HepG2 (cell line): Measurements from ENCODE around the gene PBX2. TPM values are rescaled to one million over a fixed set of nuclear protein-coding genes. Genes with fewer than 3 reads are reported as not detected.
A peak's percentile ranks its signal among the peaks of the same experiment; 100 is the strongest.

Source experiments
- ATAC-seq: fragments of 200-7000 bp; cut with Tn5 transposase; 3 replicates; pipeline ENCODE4 v1.9.1; 2020; ENCODE audit warnings: mild to moderate bottlenecking, moderate library complexity
- BruUV-seq: library from RNA; stranded (reverse); fragments of 400-500 nt; replicated peaks from 2 replicates; lab custom pipeline; 2021; lab: Mats Ljungman, UMichigan
- CTCF ChIA-PET: fragments of 300-600 bp; formaldehyde crosslinking; extraction: SDS; loops from one replicate; lab custom pipeline; 2021; ENCODE audit warnings: low total read pairs, inconsistent platforms, low intra/inter-chr PET ratio; lab: Yijun Ruan, JAX
- POLR2A ChIA-PET: fragments of 350-600 bp; sonication (Branson Sonifier 250); formaldehyde crosslinking; loops from one replicate; lab custom pipeline; 2020; ENCODE audit warnings: antibody characterized with exemption, inconsistent platforms; lab: Yijun Ruan, JAX
- DNase-seq: peaks from one replicate; pipeline ENCODE4 v3.0.0-alpha.2; 2015; ENCODE audit warnings: low spot score
- FAIRE-seq: peaks from 3 replicates; lab custom pipeline; 2011; peaks lifted over from hg19 to GRCh38; lab: Jason Lieb, UNC
- H2AFZ ChIP-seq: one replicate; pipeline ENCODE4 v1.6.1; 2011; ENCODE audit warnings: low read length, inconsistent platforms
- H3K27ac ChIP-seq: fragments of 300-600 bp; 3 replicates; pipeline ENCODE4 v1.8.0; 2011; ENCODE audit warnings: mixed run types, mild to moderate bottlenecking, mixed read lengths, low read length, inconsistent platforms; ENCODE audit not compliant: insufficient read depth; ENCODE audit errors: extremely low read length
- H3K27me3 ChIP-seq, 2 experiments: fragments of 200-600 bp in 1 of 2; 2 replicates in 1 of 2; 3 replicates in 1 of 2; pipeline versions ENCODE4 v1.6.0 to v1.8.0; 2011; ENCODE audit warnings: low read length in 2 of 2, mild to moderate bottlenecking in 2 of 2, moderate library complexity in 2 of 2, inconsistent platforms in 1 of 2; ENCODE audit not compliant: insufficient read depth in 2 of 2, control insufficient read depth in 1 of 2
- H3K36me3 ChIP-seq, 2 experiments: fragments of 200-600 bp in 1 of 2; replicated peaks in 1 of 2; 2 replicates in 1 of 2; 3 replicates in 1 of 2; pipeline versions ENCODE4 v1.5.1 to v1.8.0; 2011; ENCODE audit warnings: low read length in 2 of 2, inconsistent platforms in 1 of 2; ENCODE audit not compliant: insufficient read depth in 2 of 2, control insufficient read depth in 1 of 2
- H3K4me1 ChIP-seq: 2 replicates; pipeline ENCODE4 v1.5.1; 2012; ENCODE audit warnings: low read length, inconsistent platforms; ENCODE audit not compliant: insufficient read depth
- H3K4me2 ChIP-seq: 2 replicates; pipeline ENCODE4 v1.6.0; 2011; ENCODE audit warnings: low read depth, low read length, inconsistent platforms
- H3K4me3 ChIP-seq, 3 experiments: fragments of 200-600 bp in 1 of 3; sonication (generic), shearing (Covaris generic) in 1 of 3; replicated peaks in 1 of 3; 2 replicates each; pipeline ENCODE4 v1.5.1; 2011 to 2016; ENCODE audit warnings: low read length in 3 of 3, inconsistent platforms in 2 of 3, low read depth in 2 of 3, mild to moderate bottlenecking in 2 of 3, control low read depth in 1 of 3, mixed read lengths in 1 of 3; ENCODE audit not compliant: insufficient read depth in 1 of 3
- H3K79me2 ChIP-seq: one replicate; pipeline ENCODE4 v1.6.1; 2011; ENCODE audit warnings: low read length, inconsistent platforms; ENCODE audit not compliant: insufficient read depth
- H3K9ac ChIP-seq: 2 replicates; pipeline ENCODE4 v1.6.0; 2011; ENCODE audit warnings: mild to moderate bottlenecking, low read depth, low read length, inconsistent platforms; ENCODE audit not compliant: insufficient read depth
- H3K9me3 ChIP-seq: 2 replicates; pipeline ENCODE4 v1.5.1; 2012; ENCODE audit warnings: mild to moderate bottlenecking, low read length
- H4K20me1 ChIP-seq: 2 replicates; pipeline ENCODE4 v1.6.0; 2011; ENCODE audit warnings: inconsistent platforms, mild to moderate bottlenecking, low read length, moderate library complexity; ENCODE audit not compliant: insufficient read depth
- BORCS8-MEF2B ChIP-seq: sonication (generic); formaldehyde crosslinking; IDR thresholded peaks from 2 replicates; pipeline ENCODE4 v1.8.0; 2022; ENCODE audit warnings: mild to moderate bottlenecking, missing genetic modification reagents
- CREB1 ChIP-seq, 2 experiments: fragments of 450-650 bp in 1 of 2; IDR thresholded peaks; 2 replicates each; pipeline ENCODE4 v1.6.1; 2016 to 2017; ENCODE audit warnings: control low read depth in 1 of 2, mild to moderate bottlenecking in 1 of 2, missing compliant biosample characterization in 1 of 2, missing genetic modification characterization in 1 of 2
- HCFC1 ChIP-seq: fragments of 150-350 bp; IDR thresholded peaks from 2 replicates; pipeline ENCODE4 v1.6.1; 2014; ENCODE audit warnings: low read depth, low read length
- KDM2A ChIP-seq: sonication (generic); formaldehyde crosslinking; IDR thresholded peaks from 2 replicates; pipeline ENCODE4 v1.4.0; 2020; ENCODE audit warnings: low read depth, missing genetic modification reagents, borderline replicate concordance
- KLF6 ChIP-seq: IDR thresholded peaks from 2 replicates; pipeline ENCODE4 v1.8.0; 2016; ENCODE audit warnings: missing biosample characterization, missing genetic modification reagents
- MIXL1 ChIP-seq: IDR thresholded peaks from 2 replicates; pipeline ENCODE4 v1.6.1; 2016
- NCOR1 ChIP-seq: fragments of 200-600 bp; sonication (generic); IDR thresholded peaks from 2 replicates; pipeline ENCODE4 v1.7.0; 2017; ENCODE audit warnings: antibody characterized with exemption, low read length, borderline replicate concordance
- THYN1 ChIP-seq: sonication (generic); formaldehyde crosslinking; IDR thresholded peaks from 2 replicates; pipeline ENCODE4 v1.8.1; 2023; ENCODE audit warnings: low read depth, mild to moderate bottlenecking, moderate library complexity, missing genetic modification reagents, borderline replicate concordance
- TP53 ChIP-seq: sonication (generic); formaldehyde crosslinking; conservative IDR thresholded peaks from 2 replicates; pipeline ENCODE4 v1.4.0; 2020; ENCODE audit warnings: missing genetic modification reagents
- ZBTB20 ChIP-seq: sonication (generic); formaldehyde crosslinking; IDR thresholded peaks from 2 replicates; pipeline ENCODE4 v1.8.1; 2023; ENCODE audit warnings: missing genetic modification reagents, low read depth, mild to moderate bottlenecking, borderline replicate concordance
- ZFP41 ChIP-seq: sonication (generic); formaldehyde crosslinking; IDR thresholded peaks from 2 replicates; pipeline ENCODE4 v1.4.0; 2020; ENCODE audit warnings: mild to moderate bottlenecking, missing genetic modification reagents, borderline replicate concordance
- ZNF207 ChIP-seq: fragments of 450-650 bp; IDR thresholded peaks from 2 replicates; pipeline ENCODE4 v1.6.1; 2016; ENCODE audit warnings: antibody characterized with exemption, borderline replicate concordance
- ZNF557 ChIP-seq: sonication (generic); formaldehyde crosslinking; IDR thresholded peaks from 2 replicates; pipeline ENCODE4 v1.4.0; 2020; ENCODE audit warnings: missing genetic modification reagents
- ZNF615 ChIP-seq: sonication (generic); formaldehyde crosslinking; IDR thresholded peaks from 2 replicates; pipeline ENCODE4 v1.5.0; 2020; ENCODE audit warnings: mild to moderate bottlenecking, missing genetic modification reagents, borderline replicate concordance
- WGBS: methylation state at CpG from one replicate; pipeline ENCODE4 v1.1.6; 2017; ENCODE audit warnings: low lambda C conversion rate; 5-methylcytosine and 5-hydroxymethylcytosine counted together
- in situ Hi-C: cut with HindIII; loops from 2 replicates; pipeline ENCODE4 v1.10.0; 2017; ENCODE audit warnings: low pct_unique_long_range_greater_than_20kb; ENCODE audit not compliant: extremely low pct_ligation_motif_present
- intact Hi-C: fragments of 100-400 bp; cut with micrococcal nuclease; formaldehyde crosslinking; loops from one replicate; pipeline ENCODE4 v1.10.0; 2022; ENCODE audit not compliant: unreplicated experiment
- polyA plus RNA-seq, 8 experiments: library from polyadenylated mRNA; depleted of rRNA in 3 of 8; stranded (reverse) in 7 of 8; unstranded in 1 of 8; fragments of >200 nt; fragmentation: Illumina TruSeq in 4 of 8; extraction: Trizol in 4 of 8; gene quantifications; 2 replicates each; pipeline versions ENCODE4 v1.2.1 to v1.2.3, GENCODE V29; 2011 to 2016; ENCODE audit warnings: low read depth in 4 of 8, missing spikeins in 1 of 8, mixed read lengths in 1 of 8; ENCODE audit not compliant: insufficient read depth in 1 of 8
- total RNA-seq, 5 experiments: library from RNA; depleted of rRNA; stranded (reverse); fragments of >200 nt; fragmentation: Illumina TruSeq; extraction: Trizol; gene quantifications; 2 replicates each; pipeline ENCODE4 v1.2.3, GENCODE V29; 2016; ENCODE audit warnings: low read depth in 1 of 5
- TF ChIP-seq, protein P1 (sequence below): sonication (generic); formaldehyde crosslinking; IDR thresholded peaks from 2 replicates; pipeline ENCODE4 v1.5.1; 2020; ENCODE audit warnings: mild to moderate bottlenecking, moderate library complexity, missing genetic modification reagents
- TF ChIP-seq, protein P2 (sequence below): sonication (generic); formaldehyde crosslinking; IDR thresholded peaks from 2 replicates; pipeline ENCODE4 v1.8.0; 2022; ENCODE audit warnings: low read depth, missing genetic modification reagents
- TF ChIP-seq, protein P3 (sequence below): IDR thresholded peaks from 2 replicates; pipeline ENCODE4 v1.6.1; 2012; ENCODE audit warnings: low read depth, low read length, improper control_type of control experiment
- TF ChIP-seq, protein P4 (sequence below): sonication (generic); formaldehyde crosslinking; IDR thresholded peaks from 2 replicates; pipeline ENCODE4 v1.8.0; 2022; ENCODE audit warnings: mild to moderate bottlenecking, missing genetic modification reagents; ENCODE audit not compliant: insufficient replicate concordance

Gene PBX2
- total and polyA plus RNA-seq, 2 of the 13 experiments (the other 11 are each of a cell fraction or from before 2014, with no cell fraction given): 42.3 to 77.8 TPM

DNA sequence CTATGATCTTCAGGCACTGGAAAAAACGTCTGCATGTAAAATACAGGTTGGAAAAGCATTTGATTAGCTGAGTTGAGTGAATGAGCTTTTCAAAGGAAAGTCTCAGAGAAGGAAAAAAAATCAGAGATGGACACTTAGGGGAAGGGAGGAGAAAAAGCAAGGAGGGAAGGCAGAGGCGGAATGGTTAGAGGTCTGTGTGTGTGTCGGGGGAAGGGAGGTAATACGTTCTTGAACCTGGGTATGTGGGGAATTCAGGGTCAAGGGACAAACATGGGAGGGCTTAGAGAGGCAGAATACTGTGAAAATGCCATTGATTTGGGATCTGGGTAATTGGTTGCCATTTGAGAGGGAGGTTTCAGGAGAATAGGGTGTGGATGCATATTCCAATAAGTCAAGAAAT is 43.3 kb downstream of the PBX2 start:
- Histone ChIP-seq H3K27me3 (peaks cover 0 to 5% of the 10 kb centered on the region in 2 experiments; a peak in 1 of 5 replicates), H3K27ac (no peak overlapping the region), H3K9ac (no peak overlapping the region), H4K20me1 (no peaks in the 10 kb centered on the region), H3K4me1 (peaks cover 16% of the 10 kb centered on the region), H3K9me3 (no peaks in the 10 kb centered on the region), H3K4me3 (no peak overlapping the region), H3K79me2 (no peaks in the 10 kb centered on the region), H3K4me2 (no peak overlapping the region), H2AFZ (peak overlapping the region; percentile 29), H3K36me3 (no peaks in the 10 kb centered on the region)
- ATAC-seq (no peak), DNase-seq (no peak), FAIRE-seq (no peak)
- in situ Hi-C loops (no loop called here), intact Hi-C loops (no loop called here)
- no TSS peak for BruUV-seq
- 41% methylated on average over 4 of the region's 4 CpGs for WGBS
- CTCF ChIA-PET: no interaction called here
- POLR2A ChIA-PET: no interaction called here
- TF ChIP-seq ZNF207 (no peak), KDM2A (CRISPR knock-in tag) (no peak), THYN1 (CRISPR knock-in tag) (no peak), NCOR1 (no peak), HCFC1 (no peak), ZFP41 (CRISPR knock-in tag) (no peak), CREB1 (IDR thresholded peaks at IDR 0.05) (no peak), CREB1 (CRISPR knock-in tag; IDR thresholded peaks at IDR 0.05) (no peak), KLF6 (CRISPR knock-in tag) (no peak), ZNF557 (no peak), MIXL1 (CRISPR knock-in tag) (no peak), ZBTB20 (no peak), BORCS8-MEF2B (CRISPR knock-in tag) (no peak), TP53 (CRISPR knock-in tag) (no peak), ZNF615 (no peak)
- TF ChIP-seq, protein P1, sequence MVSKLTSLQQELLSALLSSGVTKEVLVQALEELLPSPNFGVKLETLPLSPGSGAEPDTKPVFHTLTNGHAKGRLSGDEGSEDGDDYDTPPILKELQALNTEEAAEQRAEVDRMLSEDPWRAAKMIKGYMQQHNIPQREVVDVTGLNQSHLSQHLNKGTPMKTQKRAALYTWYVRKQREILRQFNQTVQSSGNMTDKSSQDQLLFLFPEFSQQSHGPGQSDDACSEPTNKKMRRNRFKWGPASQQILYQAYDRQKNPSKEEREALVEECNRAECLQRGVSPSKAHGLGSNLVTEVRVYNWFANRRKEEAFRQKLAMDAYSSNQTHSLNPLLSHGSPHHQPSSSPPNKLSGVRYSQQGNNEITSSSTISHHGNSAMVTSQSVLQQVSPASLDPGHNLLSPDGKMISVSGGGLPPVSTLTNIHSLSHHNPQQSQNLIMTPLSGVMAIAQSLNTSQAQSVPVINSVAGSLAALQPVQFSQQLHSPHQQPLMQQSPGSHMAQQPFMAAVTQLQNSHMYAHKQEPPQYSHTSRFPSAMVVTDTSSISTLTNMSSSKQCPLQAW: no peak
- TF ChIP-seq, protein P2, sequence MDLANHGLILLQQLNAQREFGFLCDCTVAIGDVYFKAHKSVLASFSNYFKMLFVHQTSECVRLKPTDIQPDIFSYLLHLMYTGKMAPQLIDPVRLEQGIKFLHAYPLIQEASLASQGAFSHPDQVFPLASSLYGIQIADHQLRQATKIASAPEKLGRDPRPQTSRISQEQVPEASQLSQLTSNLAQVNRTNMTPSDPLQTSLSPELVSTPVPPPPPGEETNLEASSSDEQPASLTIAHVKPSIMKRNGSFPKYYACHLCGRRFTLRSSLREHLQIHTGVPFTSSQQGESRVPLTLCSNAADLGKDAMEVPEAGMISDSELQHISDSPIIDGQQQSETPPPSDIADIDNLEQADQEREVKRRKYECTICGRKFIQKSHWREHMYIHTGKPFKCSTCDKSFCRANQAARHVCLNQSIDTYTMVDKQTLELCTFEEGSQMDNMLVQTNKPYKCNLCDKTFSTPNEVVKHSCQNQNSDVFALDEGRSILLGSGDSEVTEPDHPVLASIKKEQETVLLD (CRISPR knock-in tag): no peak
- TF ChIP-seq, protein P3, sequence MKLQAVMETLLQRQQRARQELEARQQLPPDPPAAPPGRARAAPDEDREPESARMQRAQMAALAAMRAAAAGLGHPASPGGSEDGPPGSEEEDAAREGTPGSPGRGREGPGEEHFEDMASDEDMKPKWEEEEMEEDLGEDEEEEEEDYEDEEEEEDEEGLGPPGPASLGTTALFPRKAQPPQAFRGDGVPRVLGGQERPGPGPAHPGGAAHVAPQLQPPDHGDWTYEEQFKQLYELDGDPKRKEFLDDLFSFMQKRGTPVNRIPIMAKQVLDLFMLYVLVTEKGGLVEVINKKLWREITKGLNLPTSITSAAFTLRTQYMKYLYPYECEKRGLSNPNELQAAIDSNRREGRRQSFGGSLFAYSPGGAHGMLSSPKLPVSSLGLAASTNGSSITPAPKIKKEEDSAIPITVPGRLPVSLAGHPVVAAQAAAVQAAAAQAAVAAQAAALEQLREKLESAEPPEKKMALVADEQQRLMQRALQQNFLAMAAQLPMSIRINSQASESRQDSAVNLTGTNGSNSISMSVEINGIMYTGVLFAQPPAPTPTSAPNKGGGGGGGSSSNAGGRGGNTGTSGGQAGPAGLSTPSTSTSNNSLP: no peak
- TF ChIP-seq, protein P4, sequence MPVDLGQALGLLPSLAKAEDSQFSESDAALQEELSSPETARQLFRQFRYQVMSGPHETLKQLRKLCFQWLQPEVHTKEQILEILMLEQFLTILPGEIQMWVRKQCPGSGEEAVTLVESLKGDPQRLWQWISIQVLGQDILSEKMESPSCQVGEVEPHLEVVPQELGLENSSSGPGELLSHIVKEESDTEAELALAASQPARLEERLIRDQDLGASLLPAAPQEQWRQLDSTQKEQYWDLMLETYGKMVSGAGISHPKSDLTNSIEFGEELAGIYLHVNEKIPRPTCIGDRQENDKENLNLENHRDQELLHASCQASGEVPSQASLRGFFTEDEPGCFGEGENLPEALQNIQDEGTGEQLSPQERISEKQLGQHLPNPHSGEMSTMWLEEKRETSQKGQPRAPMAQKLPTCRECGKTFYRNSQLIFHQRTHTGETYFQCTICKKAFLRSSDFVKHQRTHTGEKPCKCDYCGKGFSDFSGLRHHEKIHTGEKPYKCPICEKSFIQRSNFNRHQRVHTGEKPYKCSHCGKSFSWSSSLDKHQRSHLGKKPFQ: no peak
